ENCODE measurements around the gene CEP131.
A peak's percentile ranks its signal among the peaks of the same experiment; 100 is the strongest.
"Not testable (repeated sequence)": the region's sequence is repeated elsewhere in the genome, so short reads cannot be mapped to it uniquely, and the experiment has no call there.

CEP131 gene

DNA sequence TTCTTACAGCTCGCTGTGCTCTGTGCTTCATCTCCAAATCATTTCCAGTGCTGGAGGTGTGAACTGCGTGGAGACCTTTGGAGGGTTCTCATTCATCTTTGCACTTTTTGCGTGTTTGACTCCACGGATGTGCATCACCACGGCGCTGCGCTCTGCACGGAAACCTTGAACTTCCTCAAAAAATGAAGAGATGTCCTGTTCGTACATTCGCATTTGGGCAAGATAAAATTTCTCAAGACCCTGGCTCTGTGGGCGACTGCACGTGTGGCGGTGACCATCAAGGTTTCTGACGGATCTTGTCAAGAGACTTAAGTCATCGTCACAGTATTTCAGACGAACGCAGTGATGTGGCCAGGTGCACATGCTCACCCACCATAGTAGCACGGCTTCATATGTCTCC is 67.8 kb downstream of the CEP131 start:
- no peaks in the 10 kb centered on the region for H3K4me1 Mint-ChIP-seq
- no peaks in the 10 kb centered on the region for H3K36me3 Mint-ChIP-seq
- CTCF ChIA-PET: no interaction called here
- H3K4me3 Mint-ChIP-seq: no peak overlapping the region
- DNase-seq: no peak
- H3K27me3 Mint-ChIP-seq: peaks cover 24% of the 10 kb centered on the region
- no peaks in the 10 kb centered on the region for H3K9me3 Mint-ChIP-seq
- no peak overlapping the region for H3K27ac Mint-ChIP-seq

DNA sequence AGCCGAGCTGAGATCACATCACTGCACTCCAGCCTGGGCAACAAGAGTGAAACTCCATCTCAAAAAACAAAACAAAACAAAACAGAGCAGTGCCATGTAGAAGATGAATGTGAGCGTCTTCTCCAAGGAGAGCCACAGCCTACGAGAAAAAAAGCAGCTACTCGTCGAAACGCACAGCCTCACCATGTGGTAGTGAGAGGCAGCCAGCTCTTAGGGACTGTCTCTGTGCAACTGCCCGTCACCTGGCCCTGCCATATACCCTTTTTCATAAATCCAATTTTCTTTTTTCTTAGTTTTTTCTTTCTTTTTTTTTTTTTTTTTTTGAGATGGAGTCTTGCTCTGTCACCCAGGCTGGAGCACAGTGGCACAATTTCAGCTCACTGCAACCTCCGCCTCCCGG is 68.7 kb downstream of the CEP131 start:
- DNase-seq, CTCF ChIA-PET, H3K36me3 Mint-ChIP-seq, H3K4me1 Mint-ChIP-seq, H3K9me3 Mint-ChIP-seq, H3K4me3 Mint-ChIP-seq, H3K27ac Mint-ChIP-seq: not testable (repeated sequence)
- H3K27me3 Mint-ChIP-seq: peaks cover 22% of the 10 kb centered on the region

DNA sequence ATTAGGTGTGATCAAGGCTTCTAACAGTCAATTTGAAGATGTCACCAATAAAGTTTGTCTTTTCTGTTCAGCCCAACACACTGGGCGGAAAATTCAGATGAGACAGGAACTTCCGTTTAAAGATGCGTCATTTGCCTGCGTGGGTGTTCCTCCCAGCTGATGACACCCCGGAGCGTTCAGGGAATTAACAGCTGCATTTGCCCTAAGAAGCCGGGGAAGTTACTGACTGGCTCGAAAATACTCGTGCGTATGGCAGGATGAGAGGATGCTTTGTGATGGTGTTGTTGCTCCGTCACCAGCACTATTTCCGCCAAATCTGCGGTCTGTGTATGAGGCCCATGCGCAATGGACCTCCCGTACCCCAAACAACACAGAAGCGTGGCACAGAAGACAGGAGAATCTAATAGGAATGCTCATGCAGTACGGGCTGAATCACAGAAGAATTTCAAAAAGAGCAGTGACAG is 69.4 kb downstream of the CEP131 start:
- Mint-ChIP-seq H3K9me3 (no peaks in the 10 kb centered on the region), H3K4me1 (no peaks in the 10 kb centered on the region), H3K27ac (no peak overlapping the region), H3K36me3 (no peaks in the 10 kb centered on the region), H3K4me3 (no peak overlapping the region), H3K27me3 (peaks cover 22% of the 10 kb centered on the region)
- CTCF ChIA-PET: interaction anchor here (1.0 kb wide), 1 partner anchor 10 kb away, joined by 3 read pairs; no protein-coding TSS in a partner anchor
- DNase-seq: no peak

DNA sequence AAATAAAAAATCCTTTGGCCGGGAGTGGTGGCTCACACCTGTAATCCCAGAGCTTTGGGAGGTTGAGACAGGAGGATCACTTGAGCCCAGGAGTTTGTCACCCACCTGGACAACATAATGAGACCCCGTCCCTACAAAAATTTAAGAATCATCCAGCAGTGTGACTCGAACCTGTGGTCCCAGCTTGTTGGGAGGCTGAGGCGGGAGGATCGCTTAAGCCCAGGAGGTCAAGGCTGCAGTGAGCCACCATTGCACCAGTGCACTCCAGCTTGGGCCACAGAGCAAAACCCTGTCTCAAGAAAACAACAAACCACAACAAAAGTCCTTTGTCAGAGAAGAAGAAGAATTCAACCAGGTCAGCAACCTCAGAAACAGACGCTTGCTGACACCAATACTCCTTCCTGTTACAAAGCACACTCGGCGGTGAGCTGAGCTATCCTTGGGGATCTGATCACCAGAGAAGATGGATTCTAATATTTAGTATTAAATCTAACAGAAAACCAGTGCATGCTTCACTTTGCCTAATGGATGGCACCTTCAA is 70.4 kb downstream of the CEP131 start:
- H3K36me3 Mint-ChIP-seq: no peaks in the 10 kb centered on the region
- no peak for DNase-seq
- CTCF ChIA-PET: interaction anchor here (1.0 to 1.3 kb wide), 2 partner anchors 9 to 333 kb away, joined by 3 to 4 read pairs; no protein-coding TSS in a partner anchor
- H3K9me3 Mint-ChIP-seq: no peaks in the 10 kb centered on the region
- H3K27me3 Mint-ChIP-seq: peaks cover 23% of the 10 kb centered on the region
- no peak overlapping the region for H3K4me3 Mint-ChIP-seq
- no peak overlapping the region for H3K27ac Mint-ChIP-seq
- H3K4me1 Mint-ChIP-seq: no peaks in the 10 kb centered on the region

DNA sequence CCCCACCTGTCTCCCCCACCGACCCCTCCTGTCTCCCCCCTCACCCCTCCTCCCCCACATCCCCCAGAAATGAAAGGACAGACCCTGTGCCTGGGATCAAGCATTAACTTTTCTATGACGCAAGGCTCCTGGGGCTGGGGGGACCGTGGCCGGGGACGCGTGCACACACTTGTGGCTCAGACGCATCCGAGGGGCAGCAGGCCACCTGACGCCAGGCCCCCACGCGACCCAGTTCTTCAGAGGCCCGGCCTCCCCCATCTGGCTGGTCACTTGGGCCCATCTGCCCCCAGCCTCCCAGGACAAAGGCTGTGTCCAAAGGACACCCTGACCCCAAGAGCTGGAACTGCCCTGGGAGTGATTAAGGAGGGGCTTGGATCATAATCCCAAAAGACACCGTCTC is 71.5 kb downstream of the CEP131 start:
- Mint-ChIP-seq H3K36me3 (no peaks in the 10 kb centered on the region), H3K27me3 (peaks cover 23% of the 10 kb centered on the region), H3K27ac (no peak overlapping the region), H3K9me3 (no peaks in the 10 kb centered on the region), H3K4me1 (no peaks in the 10 kb centered on the region), H3K4me3 (no peak overlapping the region)
- CTCF ChIA-PET: interaction anchor here (1.3 kb wide), 1 partner anchor 334 kb away, joined by 4 read pairs; no protein-coding TSS in a partner anchor
- DNase-seq: no peak

DNA sequence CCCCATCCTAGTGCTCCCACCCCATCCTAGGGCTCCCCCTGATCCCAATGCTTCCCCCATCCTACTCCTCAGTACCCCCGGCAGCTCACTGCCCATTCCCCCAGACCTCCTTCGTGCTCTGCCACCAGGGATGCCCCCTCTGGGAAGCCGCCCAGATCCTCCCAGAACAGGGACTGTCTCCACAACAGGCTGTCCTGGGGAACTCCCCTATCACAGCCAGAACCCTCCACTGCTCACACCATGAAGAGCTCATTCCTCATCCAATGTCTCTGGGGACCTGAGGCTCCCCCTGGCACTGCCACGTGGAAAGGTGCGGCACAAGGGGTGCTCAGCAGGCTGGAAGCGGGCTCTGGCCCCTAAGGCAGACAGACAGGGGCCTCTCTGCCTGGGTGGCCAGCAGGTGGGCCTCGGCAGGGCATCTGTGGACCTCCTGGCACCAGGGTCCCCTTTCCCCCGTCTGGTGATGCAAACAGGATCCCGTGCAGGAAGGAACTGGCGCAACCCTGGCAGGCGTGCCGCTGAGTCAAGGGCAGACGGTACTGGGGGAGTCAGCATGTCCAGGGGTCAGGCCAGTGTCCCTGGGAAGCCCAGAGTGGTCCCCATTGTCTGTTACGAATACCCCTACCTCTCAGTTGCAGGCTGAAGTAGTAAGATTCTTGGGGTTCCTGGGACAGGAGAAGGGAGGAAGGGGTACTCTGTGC is 72.2 kb downstream of the CEP131 start:
- peaks cover 23% of the 10 kb centered on the region for H3K27me3 Mint-ChIP-seq
- CTCF ChIA-PET: interaction anchor here (0.8 kb wide), 1 partner anchor 9 kb away, joined by 3 read pairs; no protein-coding TSS in a partner anchor
- no peaks in the 10 kb centered on the region for H3K9me3 Mint-ChIP-seq
- no peak overlapping the region for H3K27ac Mint-ChIP-seq
- no peak for DNase-seq
- H3K4me3 Mint-ChIP-seq: no peak overlapping the region
- H3K4me1 Mint-ChIP-seq: no peaks in the 10 kb centered on the region
- no peaks in the 10 kb centered on the region for H3K36me3 Mint-ChIP-seq

DNA sequence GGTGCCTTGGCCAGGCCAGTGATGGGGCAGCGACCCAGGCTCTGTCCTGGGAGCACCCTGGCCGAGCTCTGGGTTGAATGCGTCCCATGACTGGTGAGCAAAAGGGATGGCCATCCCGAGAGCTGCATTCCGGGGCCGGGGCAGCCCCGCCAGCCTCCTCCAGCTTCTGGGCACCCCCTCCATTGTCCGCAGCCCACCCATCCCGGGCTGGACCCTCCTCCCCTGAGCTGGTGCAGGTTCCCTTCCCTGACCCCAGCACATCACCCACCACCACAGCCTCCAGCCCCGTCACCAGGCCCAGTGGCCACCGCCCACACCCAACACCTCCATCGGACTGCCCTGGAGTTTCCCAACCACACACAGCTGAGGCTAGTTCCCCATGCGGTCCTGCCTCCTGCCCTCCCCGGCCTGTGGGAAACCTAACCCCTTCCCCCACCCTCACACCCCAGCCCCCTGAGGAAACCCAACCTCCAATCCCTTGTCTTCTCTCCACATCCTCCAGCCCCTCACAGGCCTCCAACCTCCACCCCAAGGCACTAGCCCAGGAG is 73.7 kb downstream of the CEP131 start:
- no peaks in the 10 kb centered on the region for H3K4me1 Mint-ChIP-seq
- peaks cover 23% of the 10 kb centered on the region for H3K27me3 Mint-ChIP-seq
- H3K9me3 Mint-ChIP-seq: no peaks in the 10 kb centered on the region
- H3K36me3 Mint-ChIP-seq: no peaks in the 10 kb centered on the region
- CTCF ChIA-PET: no interaction called here
- H3K27ac Mint-ChIP-seq: no peak overlapping the region
- no peak overlapping the region for H3K4me3 Mint-ChIP-seq
- no peak for DNase-seq

DNA sequence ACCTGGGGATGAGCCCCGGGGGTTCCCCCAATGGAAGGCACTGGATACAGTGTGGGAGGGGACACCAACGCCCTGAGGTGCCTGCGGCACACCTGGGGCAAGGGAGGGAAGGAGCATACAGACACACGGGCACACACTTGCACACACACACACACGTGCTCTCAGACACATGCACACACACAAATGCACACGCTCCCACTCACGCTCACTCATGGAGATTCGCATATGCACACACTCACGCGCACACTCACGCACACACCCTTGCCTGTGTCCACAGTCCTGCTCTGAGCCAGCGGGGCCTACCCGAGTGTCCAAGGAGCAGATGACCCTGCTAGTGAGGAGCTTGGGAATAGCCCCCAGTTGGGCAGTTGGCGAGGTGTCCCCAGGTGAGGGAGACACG is 74.2 kb downstream of the CEP131 start:
- H3K36me3 Mint-ChIP-seq: no peaks in the 10 kb centered on the region
- CTCF ChIA-PET: no interaction called here
- peak overlapping the region; percentile 37 for H3K27ac Mint-ChIP-seq
- no peaks in the 10 kb centered on the region for H3K9me3 Mint-ChIP-seq
- H3K4me1 Mint-ChIP-seq: no peaks in the 10 kb centered on the region
- H3K27me3 Mint-ChIP-seq: peaks cover 23% of the 10 kb centered on the region
- DNase-seq: no peak
- no peak overlapping the region for H3K4me3 Mint-ChIP-seq

DNA sequence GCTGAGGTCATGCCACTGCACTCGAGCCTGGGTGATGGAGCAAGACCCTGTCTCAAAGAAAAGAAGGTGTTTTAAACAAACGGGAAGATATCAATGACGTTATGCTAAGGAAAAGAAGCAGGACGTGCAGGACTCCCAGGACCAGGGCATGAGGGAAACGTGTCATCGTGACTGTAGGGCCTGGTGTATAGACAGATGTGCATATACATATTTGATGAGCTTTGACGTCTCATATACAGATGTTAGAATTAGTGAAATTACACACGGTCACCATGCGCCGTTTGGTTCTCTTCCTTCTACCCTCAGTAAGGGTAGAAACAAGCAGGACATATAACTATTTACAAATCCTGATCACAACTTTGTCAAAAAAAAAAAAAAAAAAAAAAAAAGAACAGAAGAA is 75.1 kb downstream of the CEP131 start:
- H3K27me3 Mint-ChIP-seq: peaks cover 23% of the 10 kb centered on the region
- H3K27ac Mint-ChIP-seq: no peak overlapping the region
- no peaks in the 10 kb centered on the region for H3K4me1 Mint-ChIP-seq
- CTCF ChIA-PET: no interaction called here
- no peaks in the 10 kb centered on the region for H3K36me3 Mint-ChIP-seq
- no peak for DNase-seq
- no peaks in the 10 kb centered on the region for H3K9me3 Mint-ChIP-seq
- H3K4me3 Mint-ChIP-seq: no peak overlapping the region

DNA sequence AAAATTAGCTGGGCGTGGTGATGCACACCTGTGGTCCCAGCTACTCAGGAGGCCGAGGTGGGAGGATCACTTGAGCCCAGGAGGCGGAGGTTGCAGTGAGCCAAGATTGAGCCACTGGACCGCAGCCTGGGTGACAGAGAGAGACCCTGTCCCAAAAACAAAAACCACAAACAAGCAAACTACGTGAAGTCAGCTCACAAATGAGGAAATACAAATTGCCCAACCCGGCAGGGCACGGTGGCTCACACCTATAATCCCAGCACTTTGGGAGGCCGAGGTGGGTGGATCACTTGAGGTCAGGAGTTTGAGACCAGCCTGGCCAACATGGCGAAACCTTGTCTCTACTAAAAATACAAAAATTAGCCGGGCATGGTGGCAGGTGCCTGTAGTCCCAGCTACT is 76.6 kb downstream of the CEP131 start:
- H3K36me3 Mint-ChIP-seq, DNase-seq, H3K27ac Mint-ChIP-seq, H3K4me3 Mint-ChIP-seq, H3K9me3 Mint-ChIP-seq, H3K4me1 Mint-ChIP-seq, CTCF ChIA-PET: not testable (repeated sequence)
- peaks cover 14% of the 10 kb centered on the region for H3K27me3 Mint-ChIP-seq

DNA sequence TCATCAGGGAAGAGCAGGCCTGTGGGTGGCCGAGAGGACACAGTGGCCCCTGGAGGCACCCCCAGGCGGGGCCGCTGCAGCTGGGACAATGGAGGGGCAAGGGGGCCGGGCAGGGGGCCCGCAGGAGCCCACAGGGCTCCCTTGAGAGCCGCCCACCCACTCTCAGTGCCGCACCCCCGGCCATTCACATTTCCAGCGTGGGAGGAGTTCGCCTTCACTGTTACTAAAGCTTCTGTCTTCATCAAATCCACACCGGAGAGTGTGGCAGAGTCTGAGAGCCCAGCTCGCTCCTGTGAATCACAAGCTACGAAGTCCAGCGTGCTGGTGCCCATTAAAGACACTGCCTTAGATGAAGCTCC is 78.4 kb downstream of the CEP131 start:
- Mint-ChIP-seq H3K4me1 (no peaks in the 10 kb centered on the region), H3K27ac (no peak overlapping the region), H3K36me3 (no peaks in the 10 kb centered on the region), H3K9me3 (no peaks in the 10 kb centered on the region), H3K27me3 (peaks cover 5% of the 10 kb centered on the region), H3K4me3 (no peak overlapping the region)
- CTCF ChIA-PET: interaction anchor here (0.9 kb wide), 1 partner anchor 12 kb away, joined by 3 read pairs; no protein-coding TSS in a partner anchor
- DNase-seq: no peak

DNA sequence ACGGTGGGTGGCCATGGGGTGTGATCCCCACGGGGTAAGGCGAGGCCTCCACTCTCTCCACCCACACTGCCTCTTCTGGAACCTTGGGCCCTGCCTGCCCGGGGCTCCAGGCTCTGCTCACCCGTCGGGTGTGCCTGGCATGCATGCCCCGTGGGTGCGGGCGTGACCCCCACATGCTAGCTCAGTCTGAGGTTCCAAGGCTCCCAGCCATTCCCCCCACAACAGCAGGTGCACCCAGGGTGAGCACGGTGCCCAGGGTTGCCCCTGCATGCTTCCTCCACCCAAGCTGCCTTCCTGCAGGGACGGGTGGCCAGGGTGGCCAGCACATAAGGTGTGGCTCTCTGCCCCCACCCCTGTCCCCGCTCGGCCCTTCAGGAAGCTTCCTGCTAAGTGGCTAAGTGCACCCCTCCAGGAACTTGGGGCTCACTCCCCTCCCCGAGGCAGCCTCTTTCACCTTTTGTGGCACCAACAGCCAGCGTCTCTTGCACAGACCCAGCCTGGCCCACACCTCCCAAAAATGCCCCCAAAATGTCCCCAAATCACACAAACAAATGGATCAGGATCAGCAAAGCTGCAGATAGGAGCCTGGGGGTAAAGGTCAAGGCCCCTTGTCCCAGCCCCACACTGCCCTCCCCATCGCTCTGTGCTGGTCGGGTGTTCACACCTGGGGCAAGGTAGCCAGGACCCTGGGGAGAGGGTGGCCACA is 78.9 kb downstream of the CEP131 start:
- no peak overlapping the region for H3K4me3 Mint-ChIP-seq
- H3K27me3 Mint-ChIP-seq: peaks cover 5% of the 10 kb centered on the region
- CTCF ChIA-PET: interaction anchor here (0.9 to 2.4 kb wide), 2 partner anchors 12 to 340 kb away, joined by 3 to 10 read pairs; no protein-coding TSS in a partner anchor
- H3K4me1 Mint-ChIP-seq: no peaks in the 10 kb centered on the region
- H3K9me3 Mint-ChIP-seq: peaks cover 4% of the 10 kb centered on the region
- H3K27ac Mint-ChIP-seq: no peak overlapping the region
- no peak for DNase-seq
- H3K36me3 Mint-ChIP-seq: no peaks in the 10 kb centered on the region

DNA sequence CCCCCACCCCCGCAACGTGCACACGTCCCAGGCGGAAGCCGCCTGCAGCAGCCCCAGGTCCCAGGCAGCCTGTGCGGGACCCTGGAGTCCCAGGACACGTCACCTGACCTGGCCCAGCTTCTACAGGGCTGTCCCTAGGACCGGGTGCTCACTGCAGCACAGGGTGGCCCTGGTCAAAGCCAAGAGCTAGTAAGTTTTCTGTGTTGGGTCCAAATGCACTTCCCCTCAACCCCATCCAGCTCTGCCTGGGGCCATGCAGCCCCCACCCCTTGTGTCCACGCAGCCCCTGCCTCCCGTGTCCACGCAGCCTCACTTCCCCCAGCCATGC is 79.6 kb downstream of the CEP131 start:
- Mint-ChIP-seq H3K36me3 (no peaks in the 10 kb centered on the region), H3K27me3 (no peaks in the 10 kb centered on the region), H3K4me3 (no peak overlapping the region), H3K9me3 (peaks cover 11% of the 10 kb centered on the region), H3K4me1 (no peaks in the 10 kb centered on the region), H3K27ac (no peak overlapping the region)
- no peak for DNase-seq
- CTCF ChIA-PET: interaction anchor here (0.6 to 2.4 kb wide), 5 partner anchors 10 to 341 kb away, joined by 3 to 10 read pairs (median 3); no protein-coding TSS in a partner anchor

DNA sequence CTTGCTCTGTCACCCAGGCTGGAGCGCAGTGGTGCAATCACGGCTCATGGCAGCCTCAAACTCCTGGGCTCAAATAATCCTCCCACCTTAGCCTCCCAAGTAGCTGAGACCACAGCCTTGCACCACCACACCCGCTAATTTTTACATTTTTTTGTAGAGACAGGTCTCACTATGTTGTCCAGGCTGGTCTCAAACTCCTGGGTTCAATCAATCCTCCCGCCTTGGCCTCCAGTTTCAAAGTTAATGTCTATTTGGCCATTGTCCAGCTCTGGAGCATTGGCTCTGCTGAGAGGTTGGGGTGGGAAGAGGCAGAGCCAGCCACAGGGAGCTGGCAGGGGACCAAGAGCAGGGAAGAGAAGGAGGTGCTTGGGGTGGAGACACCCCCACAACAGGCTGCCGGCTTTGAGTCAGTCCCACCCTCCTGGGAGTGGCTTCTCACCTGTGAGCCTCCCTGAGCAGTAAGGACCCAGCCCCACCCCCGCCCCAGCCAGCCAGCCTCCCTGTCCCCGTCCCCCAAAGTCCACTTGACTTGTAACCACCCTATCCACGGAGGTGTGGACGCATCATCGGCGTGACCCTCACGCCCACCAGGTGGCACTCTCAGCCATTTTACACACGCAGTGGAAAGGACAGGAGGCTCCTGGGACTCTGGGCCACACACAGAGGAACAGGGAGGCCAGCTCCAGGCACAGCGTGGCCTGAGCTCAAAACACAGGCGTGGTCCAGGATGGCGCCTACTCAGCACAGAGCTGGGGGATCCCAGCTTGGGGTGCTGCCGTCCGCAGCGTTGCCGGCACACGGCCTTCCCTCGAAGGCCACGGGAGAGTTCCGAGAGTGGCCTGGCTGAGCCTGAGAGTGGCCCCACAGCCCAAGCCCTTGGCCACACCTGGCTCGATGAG is 80.2 kb downstream of the CEP131 start:
- H3K36me3 Mint-ChIP-seq: no peaks in the 10 kb centered on the region
- no peak overlapping the region for H3K27ac Mint-ChIP-seq
- CTCF ChIA-PET: interaction anchor here (0.6 to 2.4 kb wide), 9 partner anchors 8 to 342 kb away, joined by 3 to 10 read pairs (median 3); partner anchors contain the start of genes NDUFAF8 and TEPSIN
- no peak overlapping the region for H3K4me3 Mint-ChIP-seq
- no peaks in the 10 kb centered on the region for H3K27me3 Mint-ChIP-seq
- H3K9me3 Mint-ChIP-seq: peaks cover 17% of the 10 kb centered on the region
- DNase-seq: peak; percentile 80
- no peaks in the 10 kb centered on the region for H3K4me1 Mint-ChIP-seq

All from activated naive CD4-positive, alpha-beta T cell treated with anti-CD3 and anti-CD28 coated beads, Interleukin-2, amount 10 ng/mL, durations not matched to agents 7 days and 5 days (primary cell).